A549 treated with Hydrocortisone at 1 μM for 4 hours (cell line): ENCODE measurements around the gene OASL. TPM values are rescaled to one million over a fixed set of nuclear protein-coding genes. Genes with fewer than 3 reads are reported as not detected.

Experiments used
- total RNA-seq: library from RNA; stranded (reverse); fragments of 200-300 nt; extraction: Qiagen RNA extraction; gene quantifications from 5 replicates; pipeline ENCODE4 v1.2.3, GENCODE V29; 2022

Gene OASL, protein sequence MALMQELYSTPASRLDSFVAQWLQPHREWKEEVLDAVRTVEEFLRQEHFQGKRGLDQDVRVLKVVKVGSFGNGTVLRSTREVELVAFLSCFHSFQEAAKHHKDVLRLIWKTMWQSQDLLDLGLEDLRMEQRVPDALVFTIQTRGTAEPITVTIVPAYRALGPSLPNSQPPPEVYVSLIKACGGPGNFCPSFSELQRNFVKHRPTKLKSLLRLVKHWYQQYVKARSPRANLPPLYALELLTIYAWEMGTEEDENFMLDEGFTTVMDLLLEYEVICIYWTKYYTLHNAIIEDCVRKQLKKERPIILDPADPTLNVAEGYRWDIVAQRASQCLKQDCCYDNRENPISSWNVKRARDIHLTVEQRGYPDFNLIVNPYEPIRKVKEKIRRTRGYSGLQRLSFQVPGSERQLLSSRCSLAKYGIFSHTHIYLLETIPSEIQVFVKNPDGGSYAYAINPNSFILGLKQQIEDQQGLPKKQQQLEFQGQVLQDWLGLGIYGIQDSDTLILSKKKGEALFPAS
- total RNA-seq = 1.8 to 3.2 TPM (median 2.5 TPM) in 5 replicates

DNA sequence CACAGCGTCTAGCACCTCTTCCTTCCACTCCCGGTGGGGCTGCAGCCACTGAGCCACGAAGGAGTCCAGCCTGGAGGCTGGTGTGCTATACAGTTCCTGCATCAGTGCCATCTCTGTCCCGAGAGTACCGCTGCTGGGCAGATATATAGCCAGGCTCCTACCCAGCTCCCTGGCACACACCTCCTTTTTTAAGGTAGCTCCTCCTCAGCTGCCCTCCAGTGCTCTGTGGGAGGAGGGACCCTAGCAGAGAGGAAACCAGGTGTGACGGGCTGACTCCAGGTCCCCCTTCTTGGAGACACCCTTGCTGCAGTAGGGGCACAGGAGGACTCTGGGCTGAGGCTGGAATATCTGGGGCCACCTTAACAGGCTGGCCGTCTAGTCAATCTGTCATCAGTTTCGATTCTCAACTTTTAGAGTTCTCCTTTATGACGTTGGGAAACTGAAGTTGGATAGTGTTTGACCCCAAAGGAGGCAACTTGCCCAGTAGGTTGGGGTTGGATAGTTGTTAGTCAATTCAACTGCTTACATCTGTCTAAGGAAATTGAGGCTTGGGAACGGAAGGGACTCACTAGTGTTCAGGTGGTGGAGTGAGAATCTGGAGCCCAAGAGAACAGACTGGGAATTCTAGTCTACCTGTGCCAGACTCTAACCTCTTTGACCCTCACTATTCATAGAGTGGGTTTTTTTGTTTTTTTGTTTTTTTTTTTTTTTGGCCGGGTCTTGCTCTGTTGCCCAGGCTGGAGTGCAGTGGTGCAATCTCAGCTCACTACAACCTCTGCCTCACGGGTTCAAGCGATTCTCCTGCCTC, at the start of gene OASL:
Gene OASL (minus strand): TSS at position 386 of the 808 bp plus-strand sequence. CDS start 275 bp downstream, at position 111.

DNA sequence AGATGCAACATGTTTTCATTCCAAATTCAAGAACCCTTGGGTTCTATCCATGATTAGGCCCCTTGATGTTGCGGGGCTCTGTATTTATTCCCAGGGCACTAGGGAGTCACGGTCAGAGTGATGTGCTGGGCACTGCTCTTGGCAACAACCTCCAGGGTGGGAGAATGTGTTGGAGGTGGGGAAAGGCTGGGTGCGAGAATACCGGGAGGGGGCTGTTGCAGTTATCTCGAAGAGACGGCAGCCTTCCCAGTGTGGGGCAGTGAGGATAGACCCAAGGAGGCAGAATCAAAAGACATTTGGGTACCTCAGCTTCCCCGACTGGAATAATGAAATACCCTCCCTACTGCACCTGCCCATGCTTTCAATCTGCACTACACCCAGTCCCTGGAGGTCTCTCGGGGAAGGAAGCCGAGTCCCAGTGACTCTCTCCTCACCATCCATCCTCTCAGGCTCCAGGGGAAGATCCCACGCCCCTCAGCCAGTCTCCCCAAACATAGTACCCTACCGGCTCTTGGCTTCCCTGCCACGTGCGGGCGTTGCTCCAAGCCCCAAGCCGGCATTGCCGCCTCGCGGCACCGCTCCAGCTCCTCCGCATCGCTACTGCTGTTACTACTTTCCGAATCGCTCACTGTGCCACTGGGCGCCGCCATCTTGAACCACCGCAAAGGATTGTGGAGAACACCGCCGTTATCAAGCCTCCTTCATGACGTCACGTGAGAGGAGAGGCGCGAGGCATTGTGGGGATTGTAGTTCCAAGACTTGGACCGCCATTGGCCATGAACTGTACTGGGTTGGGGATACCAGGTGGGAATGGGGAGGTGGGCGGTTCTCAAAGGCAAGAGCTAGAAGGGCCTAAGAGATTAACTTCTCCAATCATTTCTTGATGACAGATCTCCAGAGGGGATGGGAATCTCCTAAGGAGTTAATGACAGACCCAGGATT, 22.9 kb downstream of the OASL start, which contains the start of gene C12orf43:
Gene C12orf43 (minus strand): TSS at position 663 of the 942 bp plus-strand sequence. CDS start 13 bp downstream, at position 650.

DNA sequence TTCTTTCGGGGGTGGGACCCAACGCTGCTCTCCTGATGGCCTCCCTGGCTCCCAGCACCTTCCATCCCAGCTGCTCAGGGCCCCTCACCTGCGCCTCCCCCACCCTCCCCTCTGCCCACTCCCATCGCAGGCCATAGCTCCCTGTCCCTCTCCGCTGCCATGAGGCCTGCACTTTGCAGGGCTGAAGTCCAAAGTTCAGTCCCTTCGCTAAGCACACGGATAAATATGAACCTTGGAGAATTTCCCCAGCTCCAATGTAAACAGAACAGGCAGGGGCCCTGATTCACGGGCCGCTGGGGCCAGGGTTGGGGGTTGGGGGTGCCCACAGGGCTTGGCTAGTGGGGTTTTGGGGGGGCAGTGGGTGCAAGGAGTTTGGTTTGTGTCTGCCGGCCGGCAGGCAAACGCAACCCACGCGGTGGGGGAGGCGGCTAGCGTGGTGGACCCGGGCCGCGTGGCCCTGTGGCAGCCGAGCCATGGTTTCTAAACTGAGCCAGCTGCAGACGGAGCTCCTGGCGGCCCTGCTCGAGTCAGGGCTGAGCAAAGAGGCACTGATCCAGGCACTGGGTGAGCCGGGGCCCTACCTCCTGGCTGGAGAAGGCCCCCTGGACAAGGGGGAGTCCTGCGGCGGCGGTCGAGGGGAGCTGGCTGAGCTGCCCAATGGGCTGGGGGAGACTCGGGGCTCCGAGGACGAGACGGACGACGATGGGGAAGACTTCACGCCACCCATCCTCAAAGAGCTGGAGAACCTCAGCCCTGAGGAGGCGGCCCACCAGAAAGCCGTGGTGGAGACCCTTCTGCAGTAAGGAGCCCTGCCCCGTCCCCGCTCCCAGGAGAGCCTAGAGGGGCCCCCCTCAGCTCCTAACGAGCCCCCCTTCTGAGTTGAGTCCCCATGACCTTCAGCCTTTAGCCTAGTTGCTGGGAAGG, 60.5 kb downstream of the OASL start, which contains the start of gene HNF1A:
Gene HNF1A (plus strand): TSS at position 248 of the 924 bp plus-strand sequence. CDS start 226 bp downstream, at position 474.

Other genes with a start within 250 kb of the OASL start
- 48.2 to 57.2 TPM (median 52.1 TPM) in 5 replicates for gene SPPL3, start 134.9 kb downstream of the OASL start, total RNA-seq
- 4.0 to 4.6 TPM (median 4.4 TPM) in 5 replicates for gene HNF1A, start 60.7 kb downstream of the OASL start, total RNA-seq
- gene C12orf43, start 22.8 kb downstream of the OASL start, total RNA-seq = 22.6 to 25.7 TPM (median 22.9 TPM) in 5 replicates
- gene P2RX7, start 93.6 kb upstream of the OASL start, total RNA-seq = 0.03 TPM in 1 of 5 replicates, not detected in the others
- gene P2RX4, start 170.9 kb upstream of the OASL start, total RNA-seq = 15.2 to 20.9 TPM (median 17.7 TPM) in 5 replicates